HCT116 (cell line): ENCODE results near the gene DISP2. TPM values are rescaled to one million over a fixed set of nuclear protein-coding genes. Genes with fewer than 3 reads are reported as not detected.

Experiments used
- ATAC-seq: fragments of 200-7000 bp; cut with Tn5 transposase; 2 replicates; pipeline ENCODE4 v1.9.1; 2020; ENCODE audit warnings: mild to moderate bottlenecking, moderate library complexity
- BruUV-seq: library from RNA; stranded (reverse); fragments of 400-500 nt; replicated peaks from 2 replicates; lab custom pipeline; 2021; lab: Mats Ljungman, UMichigan
- CTCF ChIA-PET: fragments of 300-600 bp; sonication (Branson Sonifier 250); formaldehyde crosslinking; loops from one replicate; lab custom pipeline; 2021; ENCODE audit warnings: antibody characterized with exemption; lab: Charles Lee
- POLR2A ChIA-PET: fragments of 300-600, 350-600 bp; sonication (Branson Sonifier 250); formaldehyde crosslinking; loops from one replicate; lab custom pipeline; 2021; ENCODE audit warnings: antibody characterized with exemption; lab: Charles Lee
- RAD21 ChIA-PET, 2 experiments: fragments of 300-600 bp; sonication (Branson Sonifier 250); formaldehyde crosslinking; loops; one replicate each; lab custom pipeline; 2023; ENCODE audit warnings: low total read pairs in 2 of 2; ENCODE audit not compliant: uncharacterized antibody in 2 of 2, unreplicated experiment in 2 of 2, low non-redundant PET in 1 of 2; lab: Charles Lee
- DNase-seq: peaks from one replicate; pipeline ENCODE4 v3.0.0-alpha.2; 2010; ENCODE audit warnings: low read depth, low spot score
- H2AFZ ChIP-seq: fragments of 200-600 bp; shearing (Covaris generic), sonication (generic); 2 replicates; pipeline ENCODE4 v1.6.1; 2017; ENCODE audit warnings: low read depth, mixed run types, mixed read lengths, antibody characterized with exemption, low read length; ENCODE audit not compliant: poor library complexity, severe bottlenecking
- H3K27ac ChIP-seq: 2 replicates; pipeline ENCODE4 v1.5.1; 2012; ENCODE audit warnings: low read depth, low read length
- H3K27me3 ChIP-seq: fragments of 200-600 bp; sonication (generic); 2 replicates; pipeline ENCODE4 v1.6.1; 2016; ENCODE audit warnings: mixed run types, low read length, mixed read lengths; ENCODE audit not compliant: insufficient read depth
- H3K36me3 ChIP-seq, 2 experiments: fragments of 200-500 bp in 1 of 2; fragments of 200-600 bp in 1 of 2; sonication (Bioruptor generic) in 1 of 2; sonication (generic) in 1 of 2; 2 replicates each; pipeline versions ENCODE4 v1.5.1 to v1.6.1; 2014 to 2016; ENCODE audit warnings: low read length in 2 of 2, inconsistent platforms in 1 of 2, mixed read lengths in 1 of 2, mixed run types in 1 of 2; ENCODE audit not compliant: insufficient read depth in 2 of 2, control insufficient read depth in 1 of 2
- H3K4me1 ChIP-seq, 2 experiments: fragments of 200-600 bp in 1 of 2; sonication (generic) in 1 of 2; 2 replicates each; pipeline versions ENCODE4 v1.5.1 to v1.6.1; 2012 to 2017; ENCODE audit warnings: low read length in 2 of 2, inconsistent platforms in 1 of 2, mild to moderate bottlenecking in 1 of 2, mixed read lengths in 1 of 2, mixed run types in 1 of 2, moderate library complexity in 1 of 2; ENCODE audit not compliant: insufficient read depth in 2 of 2, control insufficient read depth in 1 of 2
- H3K4me2 ChIP-seq: fragments of 200-600 bp; sonication (generic); 2 replicates; pipeline ENCODE4 v1.6.1; 2017; ENCODE audit warnings: mixed run types, low read length, mixed read lengths
- H3K4me3 ChIP-seq, 2 experiments: fragments of 200-600 bp in 1 of 2; sonication (generic) in 1 of 2; replicated peaks in 1 of 2; 2 replicates each; pipeline ENCODE4 v1.5.1; 2011 to 2016; ENCODE audit warnings: low read length in 2 of 2, control low read depth in 1 of 2, low read depth in 1 of 2, mild to moderate bottlenecking in 1 of 2, mixed read lengths in 1 of 2, mixed run types in 1 of 2
- H3K79me2 ChIP-seq: fragments of 200-600 bp; sonication (generic); 2 replicates; pipeline ENCODE4 v1.6.1; 2017; ENCODE audit warnings: mild to moderate bottlenecking, mixed run types, low read length, moderate library complexity, mixed read lengths; ENCODE audit not compliant: insufficient read depth
- H3K9ac ChIP-seq: fragments of 200-600 bp; sonication (generic); 2 replicates; pipeline ENCODE4 v1.6.1; 2016; ENCODE audit warnings: low read length, mixed read lengths
- H3K9me2 ChIP-seq: fragments of 200-600 bp; sonication (generic), shearing (Covaris generic); 2 replicates; pipeline ENCODE4 v1.6.1; 2017; ENCODE audit warnings: mixed run types, mild to moderate bottlenecking, moderate library complexity; ENCODE audit not compliant: insufficient read depth
- H3K9me3 ChIP-seq, 2 experiments: fragments of 200-500 bp in 1 of 2; fragments of 200-600 bp in 1 of 2; sonication (Bioruptor generic) in 1 of 2; sonication (generic) in 1 of 2; 2 replicates each; pipeline ENCODE4 v1.6.1; 2014 to 2017; ENCODE audit warnings: low read length in 2 of 2, mixed read lengths in 2 of 2, inconsistent platforms in 1 of 2, low read depth in 1 of 2, mild to moderate bottlenecking in 1 of 2, mixed run types in 1 of 2, moderate library complexity in 1 of 2; ENCODE audit not compliant: control insufficient read depth in 1 of 2, insufficient read depth in 1 of 2
- H4K20me1 ChIP-seq: fragments of 200-600 bp; sonication (generic), shearing (Covaris generic); 2 replicates; pipeline ENCODE4 v1.6.1; 2017; ENCODE audit warnings: mixed run types, mild to moderate bottlenecking, moderate library complexity; ENCODE audit not compliant: insufficient read depth
- CEBPB ChIP-seq: IDR thresholded peaks from 2 replicates; pipeline ENCODE4 v1.6.1; 2012; ENCODE audit warnings: low read depth
- EGR1 ChIP-seq: IDR thresholded peaks from 2 replicates; pipeline ENCODE4 v1.6.1; 2012; ENCODE audit warnings: low read depth
- ELF1 ChIP-seq: IDR thresholded peaks from 2 replicates; pipeline ENCODE4 v1.6.1; 2012; ENCODE audit warnings: low read depth, borderline replicate concordance
- EZH2 ChIP-seq: fragments of 200-600 bp; sonication (generic); IDR thresholded peaks from 2 replicates; pipeline ENCODE4 v1.6.1; 2017; ENCODE audit warnings: antibody characterized with exemption, mixed run types
- FOSL1 ChIP-seq: IDR thresholded peaks from 2 replicates; pipeline ENCODE4 v1.6.1; 2012; ENCODE audit warnings: low read depth
- JUND ChIP-seq: IDR thresholded peaks from 2 replicates; pipeline ENCODE4 v1.6.1; 2012
- POLR2A ChIP-seq: IDR thresholded peaks from 2 replicates; pipeline ENCODE4 v1.7.0; 2011; ENCODE audit warnings: borderline replicate concordance; ENCODE audit not compliant: insufficient read depth, insufficient read length; ENCODE audit errors: extremely low read depth
- RAD21 ChIP-seq: IDR thresholded peaks from 2 replicates; pipeline ENCODE4 v1.6.1; 2012; ENCODE audit warnings: low read depth, mild to moderate bottlenecking
- SIN3A ChIP-seq: IDR thresholded peaks from 2 replicates; pipeline ENCODE4 v1.6.1; 2012; ENCODE audit warnings: low read depth
- SRF ChIP-seq: IDR thresholded peaks from 2 replicates; pipeline ENCODE4 v1.6.1; 2012; ENCODE audit warnings: low read depth
- YY1 ChIP-seq: IDR thresholded peaks from 2 replicates; pipeline ENCODE4 v1.6.1; 2011; ENCODE audit warnings: low read length, low read depth, moderate library complexity, mild to moderate bottlenecking; ENCODE audit not compliant: insufficient replicate concordance; ENCODE audit errors: extremely low read depth
- ZFX ChIP-seq: fragments of 450-650 bp; IDR thresholded peaks from 2 replicates; pipeline ENCODE4 v1.6.1; 2017
- ZNF274 ChIP-seq: fragments of 200-500 bp; sonication (Bioruptor generic); IDR thresholded peaks from 2 replicates; pipeline ENCODE4 v1.6.1; 2014; ENCODE audit warnings: mild to moderate bottlenecking, low read depth, low read length, inconsistent platforms
- intact Hi-C: fragments of 100-400 bp; cut with micrococcal nuclease; formaldehyde crosslinking; loops from 2 replicates; pipeline ENCODE4 v1.10.0; 2022
- total RNA-seq: library from RNA; stranded (reverse); gene quantifications from one replicate; pipeline ENCODE4 v1.2.1, GENCODE V29; 2021; ENCODE audit not compliant: unreplicated experiment
- TF ChIP-seq, protein P1 (sequence below): IDR thresholded peaks from 2 replicates; pipeline ENCODE4 v1.6.1; 2012
- TF ChIP-seq, protein P2 (sequence below), 3 experiments: fragments of 200-600 bp in 1 of 3; sonication (generic) in 1 of 3; IDR thresholded peaks in 2 of 3; conservative IDR thresholded peaks in 1 of 3; 2 replicates each; pipeline ENCODE4 v1.5.1; 2012 to 2017; ENCODE audit warnings: low read depth in 2 of 3, low read length in 2 of 3, antibody characterized with exemption in 1 of 3, borderline replicate concordance in 1 of 3, control low read depth in 1 of 3, mild to moderate bottlenecking in 1 of 3, mixed read lengths in 1 of 3, mixed run types in 1 of 3, moderate library complexity in 1 of 3; ENCODE audit not compliant: insufficient read depth in 1 of 3
- TF ChIP-seq, protein P3 (sequence below): IDR thresholded peaks from 2 replicates; pipeline ENCODE4 v1.6.1; 2012
- TF ChIP-seq, protein P4 (sequence below): IDR thresholded peaks from 2 replicates; pipeline ENCODE4 v1.6.1; 2012; ENCODE audit warnings: low read depth

DISP2 gene
- total RNA-seq, 1 experiment from 2014 or later, result 3.3 TPM

DNA sequence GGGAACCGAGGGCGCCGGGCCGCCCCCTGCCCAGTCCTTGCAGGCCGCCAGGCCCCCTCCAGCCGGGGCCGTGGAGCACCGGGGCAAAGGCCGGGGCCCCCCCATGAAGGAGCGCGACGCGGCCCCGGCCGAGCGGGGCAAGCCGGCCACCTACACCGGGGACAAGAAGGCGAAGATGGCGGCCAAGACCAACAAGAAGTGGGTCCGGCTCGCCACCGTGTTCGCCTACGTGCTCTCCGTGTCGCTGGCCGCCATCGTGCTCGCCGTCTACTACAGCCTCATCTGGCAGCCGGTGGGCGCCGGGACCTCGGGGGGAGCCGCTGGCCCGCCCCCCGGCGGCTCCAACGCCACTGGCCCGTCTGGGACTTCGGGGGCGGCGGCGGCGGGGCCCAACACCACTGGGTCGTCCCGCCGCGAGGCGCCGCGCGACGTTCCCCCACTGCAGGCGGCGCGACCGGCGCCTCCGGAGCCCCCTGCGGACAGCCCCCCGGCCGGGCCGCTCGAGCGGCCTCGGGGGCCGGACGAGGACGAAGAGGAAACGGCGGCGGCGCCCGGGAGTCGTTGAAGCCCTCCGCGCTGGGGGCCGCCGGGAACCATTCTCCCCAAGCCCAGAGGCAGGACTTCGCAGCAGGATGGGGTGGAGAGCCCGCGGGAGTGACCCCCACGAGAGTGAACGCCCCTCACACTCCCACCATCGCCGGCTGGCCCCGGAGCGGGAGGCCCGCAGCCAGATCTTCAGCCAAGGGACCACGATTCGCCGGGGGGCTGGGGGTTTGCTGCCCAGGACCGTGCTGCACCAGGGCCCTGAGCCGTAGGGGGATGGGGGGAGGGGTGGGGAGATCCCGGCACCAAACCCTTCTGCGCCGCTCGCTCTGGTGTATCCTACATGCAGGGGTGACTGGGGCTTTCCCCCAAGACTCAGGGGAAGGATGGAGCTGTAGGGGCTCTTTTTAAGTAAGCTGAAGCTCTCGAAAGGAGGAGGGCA, 33.8 kb upstream of the DISP2 start:
- intact Hi-C loops, result no loop called here
- POLR2A ChIA-PET, result no interaction called here
- no peak for DNase-seq
- H3K9me3 ChIP-seq, result no peaks in the 10 kb centered on the region
- TF ChIP-seq, protein P1, sequence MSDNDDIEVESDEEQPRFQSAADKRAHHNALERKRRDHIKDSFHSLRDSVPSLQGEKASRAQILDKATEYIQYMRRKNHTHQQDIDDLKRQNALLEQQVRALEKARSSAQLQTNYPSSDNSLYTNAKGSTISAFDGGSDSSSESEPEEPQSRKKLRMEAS, result no peak
- TF ChIP-seq ZFX (no peak), JUND (no peak), YY1 (no peak), SRF (no peak), RAD21 (no peak), POLR2A (no peak), EGR1 (no peak), CEBPB (no peak), FOSL1 (no peak), ZNF274 (no peak), ELF1 (no peak), EZH2 (no peak), SIN3A (no peak)
- TF ChIP-seq, protein P2, sequence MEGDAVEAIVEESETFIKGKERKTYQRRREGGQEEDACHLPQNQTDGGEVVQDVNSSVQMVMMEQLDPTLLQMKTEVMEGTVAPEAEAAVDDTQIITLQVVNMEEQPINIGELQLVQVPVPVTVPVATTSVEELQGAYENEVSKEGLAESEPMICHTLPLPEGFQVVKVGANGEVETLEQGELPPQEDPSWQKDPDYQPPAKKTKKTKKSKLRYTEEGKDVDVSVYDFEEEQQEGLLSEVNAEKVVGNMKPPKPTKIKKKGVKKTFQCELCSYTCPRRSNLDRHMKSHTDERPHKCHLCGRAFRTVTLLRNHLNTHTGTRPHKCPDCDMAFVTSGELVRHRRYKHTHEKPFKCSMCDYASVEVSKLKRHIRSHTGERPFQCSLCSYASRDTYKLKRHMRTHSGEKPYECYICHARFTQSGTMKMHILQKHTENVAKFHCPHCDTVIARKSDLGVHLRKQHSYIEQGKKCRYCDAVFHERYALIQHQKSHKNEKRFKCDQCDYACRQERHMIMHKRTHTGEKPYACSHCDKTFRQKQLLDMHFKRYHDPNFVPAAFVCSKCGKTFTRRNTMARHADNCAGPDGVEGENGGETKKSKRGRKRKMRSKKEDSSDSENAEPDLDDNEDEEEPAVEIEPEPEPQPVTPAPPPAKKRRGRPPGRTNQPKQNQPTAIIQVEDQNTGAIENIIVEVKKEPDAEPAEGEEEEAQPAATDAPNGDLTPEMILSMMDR (IDR thresholded peaks at IDR 0.05 in 2 of 3, conservative IDR thresholded peaks at IDR 0.05 in 1 of 3; ENCODE audit: borderline replicate concordance in 1 of 3, insufficient read depth in 1 of 3, low read depth in 2 of 3, low read length in 2 of 3), result no peak
- TF ChIP-seq, protein P3, sequence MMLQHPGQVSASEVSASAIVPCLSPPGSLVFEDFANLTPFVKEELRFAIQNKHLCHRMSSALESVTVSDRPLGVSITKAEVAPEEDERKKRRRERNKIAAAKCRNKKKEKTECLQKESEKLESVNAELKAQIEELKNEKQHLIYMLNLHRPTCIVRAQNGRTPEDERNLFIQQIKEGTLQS, result no peak
- TF ChIP-seq, protein P4, sequence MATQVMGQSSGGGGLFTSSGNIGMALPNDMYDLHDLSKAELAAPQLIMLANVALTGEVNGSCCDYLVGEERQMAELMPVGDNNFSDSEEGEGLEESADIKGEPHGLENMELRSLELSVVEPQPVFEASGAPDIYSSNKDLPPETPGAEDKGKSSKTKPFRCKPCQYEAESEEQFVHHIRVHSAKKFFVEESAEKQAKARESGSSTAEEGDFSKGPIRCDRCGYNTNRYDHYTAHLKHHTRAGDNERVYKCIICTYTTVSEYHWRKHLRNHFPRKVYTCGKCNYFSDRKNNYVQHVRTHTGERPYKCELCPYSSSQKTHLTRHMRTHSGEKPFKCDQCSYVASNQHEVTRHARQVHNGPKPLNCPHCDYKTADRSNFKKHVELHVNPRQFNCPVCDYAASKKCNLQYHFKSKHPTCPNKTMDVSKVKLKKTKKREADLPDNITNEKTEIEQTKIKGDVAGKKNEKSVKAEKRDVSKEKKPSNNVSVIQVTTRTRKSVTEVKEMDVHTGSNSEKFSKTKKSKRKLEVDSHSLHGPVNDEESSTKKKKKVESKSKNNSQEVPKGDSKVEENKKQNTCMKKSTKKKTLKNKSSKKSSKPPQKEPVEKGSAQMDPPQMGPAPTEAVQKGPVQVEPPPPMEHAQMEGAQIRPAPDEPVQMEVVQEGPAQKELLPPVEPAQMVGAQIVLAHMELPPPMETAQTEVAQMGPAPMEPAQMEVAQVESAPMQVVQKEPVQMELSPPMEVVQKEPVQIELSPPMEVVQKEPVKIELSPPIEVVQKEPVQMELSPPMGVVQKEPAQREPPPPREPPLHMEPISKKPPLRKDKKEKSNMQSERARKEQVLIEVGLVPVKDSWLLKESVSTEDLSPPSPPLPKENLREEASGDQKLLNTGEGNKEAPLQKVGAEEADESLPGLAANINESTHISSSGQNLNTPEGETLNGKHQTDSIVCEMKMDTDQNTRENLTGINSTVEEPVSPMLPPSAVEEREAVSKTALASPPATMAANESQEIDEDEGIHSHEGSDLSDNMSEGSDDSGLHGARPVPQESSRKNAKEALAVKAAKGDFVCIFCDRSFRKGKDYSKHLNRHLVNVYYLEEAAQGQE, result no peak
- H3K9ac ChIP-seq, result peak overlapping the region; percentile 46; the same call in 1 of the 2 replicates
- ATAC-seq, result peak; percentile 7
- H3K4me3 ChIP-seq, result peak overlapping the region; percentile 47 to 58
- no peak overlapping the region for H2AFZ ChIP-seq
- H3K9me2 ChIP-seq, result no peaks in the 10 kb centered on the region
- BruUV-seq, result no TSS peak
- RAD21 ChIA-PET, result no interaction called here
- H3K4me1 ChIP-seq, result peaks cover 4 to 18% of the 10 kb centered on the region in 2 experiments; a peak in 3 of 4 replicates
- H3K4me2 ChIP-seq, result peak overlapping the region; percentile 70
- H3K36me3 ChIP-seq, result no peaks in the 10 kb centered on the region
- peak overlapping the region; percentile 39; the same call in 1 of the 2 replicates for H3K27ac ChIP-seq
- H3K27me3 ChIP-seq, result no peaks in the 10 kb centered on the region
- no peaks in the 10 kb centered on the region for H3K79me2 ChIP-seq
- H4K20me1 ChIP-seq, result no peaks in the 10 kb centered on the region
- CTCF ChIA-PET, result interaction anchor here (5.3 to 5.9 kb wide), 2 partner anchors 15 kb away, joined by 44 to 55 read pairs; partner anchors contain the start of gene CCDC9B
